Activated CD4-positive, alpha-beta T cell treated with anti-CD3 and anti-CD28 coated beads for 24 hours (primary cell): ENCODE measurements around the gene PKD2.
"Not testable (repeated sequence)": the region's sequence is repeated elsewhere in the genome, so short reads cannot be mapped to it uniquely, and the experiment has no call there.

Experiments
- DNase-seq, 2 donors: peaks; one replicate each; pipeline ENCODE4 v3.0.0-alpha.2; 2020; ENCODE audit warnings: low read depth in 2 of 2

The PKD2 gene

GRCh38 chr4:88070031-88070430 is 62.6 kb downstream of the PKD2 start:
- DNase-seq: no peak

GRCh38 chr4:88075336-88075735 is 67.9 kb downstream of the PKD2 start:
- DNase-seq: no peak

- no peak for DNase-seq
These were observed 70.6 kb downstream of the PKD2 start for GRCh38 chr4:88077911-88078524.

GRCh38 chr4:88078579-88078978 is 71.1 kb downstream of the PKD2 start:
- DNase-seq: no peak

GRCh38 chr4:88080626-88081025 is 73.2 kb downstream of the PKD2 start:
- DNase-seq: no peak

- no peak for DNase-seq
These were observed 79.6 kb downstream of the PKD2 start for GRCh38 chr4:88087004-88087403.

- no peak for DNase-seq
These were observed 83.5 kb downstream of the PKD2 start for GRCh38 chr4:88090898-88091297.

- DNase-seq: no peak
These were observed 83.9 kb downstream of the PKD2 start for GRCh38 chr4:88091378-88091777.

- DNase-seq: no peak
These were observed 86.4 kb downstream of the PKD2 start for GRCh38 chr4:88093874-88094273.

GRCh38 chr4:88097301-88097700 is 89.9 kb downstream of the PKD2 start:
- no peak for DNase-seq

GRCh38 chr4:88097781-88098180 is 90.3 kb downstream of the PKD2 start:
- DNase-seq: no peak

GRCh38 chr4:88098993-88099752 is 91.7 kb downstream of the PKD2 start:
- DNase-seq: no peak

- no peak for DNase-seq
These were observed 93.7 kb downstream of the PKD2 start for GRCh38 chr4:88101165-88101564.

- DNase-seq: no peak
These were observed 94.6 kb downstream of the PKD2 start for GRCh38 chr4:88102026-88102425.

- no peak for DNase-seq
These were observed 97.6 kb downstream of the PKD2 start for GRCh38 chr4:88104902-88105610.

GRCh38 chr4:88106205-88106604 is 98.8 kb downstream of the PKD2 start:
- no peak for DNase-seq

- DNase-seq: no peak
These were observed 100.1 kb downstream of the PKD2 start for GRCh38 chr4:88107406-88108107.

GRCh38 chr4:88108108-88108465 is 100.7 kb downstream of the PKD2 start:
- DNase-seq: not testable (repeated sequence)

GRCh38 chr4:88108747-88109122 is 101.3 kb downstream of the PKD2 start:
- no peak for DNase-seq

GRCh38 chr4:88109123-88109881 is 101.9 kb downstream of the PKD2 start:
- no peak for DNase-seq

GRCh38 chr4:88110826-88111225 is 103.4 kb downstream of the PKD2 start:
- DNase-seq: no peak

- no peak for DNase-seq
These were observed 105.4 kb downstream of the PKD2 start for GRCh38 chr4:88112856-88113255.
